Breast epithelium (tissue), 3 donors: ENCODE data around the gene MACROD2.

Experiments used
- CTCF ChIP-seq, 3 donors: fragments of 450-650 bp; IDR thresholded peaks; one replicate each; pipeline ENCODE4 v1.5.1; 2016 to 2017; ENCODE audit warnings: antibody characterized with exemption in 3 of 3, mild to moderate bottlenecking in 3 of 3, moderate library complexity in 3 of 3
- POLR2A ChIP-seq: fragments of 450-650 bp; IDR thresholded peaks from one replicate; pipeline ENCODE4 v1.6.1; 2016; ENCODE audit warnings: antibody characterized with exemption, mild to moderate bottlenecking, moderate library complexity
- POLR2AphosphoS5 ChIP-seq, 3 donors: sonication (generic); formaldehyde crosslinking; IDR thresholded peaks; one replicate each; pipeline ENCODE4 v1.6.1; 2017; ENCODE audit warnings: antibody characterized with exemption in 3 of 3

- no peak for TF ChIP-seq CTCF (IDR thresholded peaks at IDR 0.05)
- no peak for TF ChIP-seq POLR2AphosphoS5 (IDR thresholded peaks at IDR 0.05)
- TF ChIP-seq POLR2A = no peak
Measured at GRCh38 chr20:14582855-14583254, 587.5 kb downstream of the MACROD2 start.
